ENCODE results near the gene BIRC7. TPM values are rescaled to one million over a fixed set of nuclear protein-coding genes. Genes with fewer than 3 reads are reported as not detected.

BIRC7 gene
- total RNA-seq, 1 experiment from 2014 or later: 0.96 TPM

DNA sequence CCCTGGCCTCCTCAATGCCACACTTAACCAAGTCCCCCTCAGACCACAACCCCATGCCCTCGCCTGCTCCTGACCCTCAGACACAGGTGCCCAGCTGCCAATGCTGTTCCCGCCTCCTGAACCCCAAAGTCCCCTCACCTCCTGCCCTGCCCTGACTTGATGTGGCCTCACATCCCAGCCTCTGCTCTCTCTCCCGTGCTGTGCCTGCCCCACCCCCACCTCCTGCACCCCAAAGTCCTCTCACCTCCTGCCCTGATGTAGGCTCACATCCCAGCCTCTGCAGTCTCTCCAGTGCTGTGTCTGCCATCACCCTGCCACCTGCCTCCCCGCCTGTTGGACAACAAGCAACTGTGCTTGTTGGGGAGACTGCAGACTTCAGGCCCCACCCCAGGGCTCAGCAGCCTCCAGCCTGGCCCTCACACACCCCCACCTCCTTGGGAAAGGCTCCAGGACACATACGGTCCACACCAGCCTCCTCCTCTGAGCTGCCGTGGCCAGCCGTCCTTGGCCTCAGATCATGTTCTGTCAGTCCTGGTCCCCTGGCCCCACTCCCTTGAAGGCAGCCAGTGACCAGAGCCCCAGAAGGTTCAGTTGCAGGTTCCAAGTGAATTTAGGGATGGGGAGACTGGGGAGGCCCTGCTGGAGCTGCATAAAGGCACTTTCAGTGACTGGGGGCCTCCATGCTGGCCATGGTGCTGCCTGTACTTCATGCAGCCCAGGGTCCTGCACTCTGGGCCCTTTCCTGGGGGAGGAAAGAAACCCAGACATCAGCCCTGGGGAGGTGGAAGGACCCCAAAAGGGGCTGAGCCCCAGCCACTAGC is 48.2 kb upstream of the BIRC7 start:
- H3K27me3 ChIP-seq (ENCODE audit: insufficient read depth, low read length): no peaks in the 10 kb centered on the region
- no peak overlapping the region for H3K9ac ChIP-seq (ENCODE audit: low read length)
- no peak overlapping the region for H2AFZ ChIP-seq (ENCODE audit: low read depth, low read length, poor library complexity, severe bottlenecking)
- ChIA-PET POLR2A (no interaction called here), RAD21 (ENCODE audit: low non-redundant PET in 1 of 2, low total read pairs in 2 of 2, uncharacterized antibody in 2 of 2, unreplicated experiment in 2 of 2) (no interaction called here), CTCF (no interaction called here)
- DNase-seq (ENCODE audit: low read depth, low spot score): no peak
- no peaks in the 10 kb centered on the region for H3K79me2 ChIP-seq (ENCODE audit: insufficient read depth, low read length)
- no peaks in the 10 kb centered on the region for H3K9me2 ChIP-seq (ENCODE audit: insufficient read depth)
- no peaks in the 10 kb centered on the region for H3K9me3 ChIP-seq (ENCODE audit: control insufficient read depth in 1 of 2, insufficient read depth in 1 of 2, low read depth in 1 of 2, low read length in 2 of 2)
- H3K4me3 ChIP-seq (replicated peaks in 1 of 2; ENCODE audit: low read depth in 1 of 2, low read length in 2 of 2): no peak overlapping the region
- no peaks in the 10 kb centered on the region for H4K20me1 ChIP-seq (ENCODE audit: insufficient read depth)
- H3K27ac ChIP-seq (ENCODE audit: low read depth, low read length): no peak overlapping the region; the same call in 1 of the 2 replicates
- peaks cover 14 to 27% of the 10 kb centered on the region in 2 experiments for H3K4me1 ChIP-seq (ENCODE audit: control insufficient read depth in 1 of 2, insufficient read depth in 2 of 2, low read length in 2 of 2)
- H3K4me2 ChIP-seq (ENCODE audit: low read length): no peak overlapping the region
- no peaks in the 10 kb centered on the region for H3K36me3 ChIP-seq (ENCODE audit: control insufficient read depth in 1 of 2, insufficient read depth in 2 of 2, low read length in 2 of 2)
- TF ChIP-seq YY1 (IDR thresholded peaks at IDR 0.05; ENCODE audit: extremely low read depth, insufficient replicate concordance, low read depth, low read length) (no peak), SP1 (IDR thresholded peaks at IDR 0.05; ENCODE audit: low read depth) (no peak), MAX (IDR thresholded peaks at IDR 0.05) (no peak), TCF7L2 (IDR thresholded peaks at IDR 0.05; ENCODE audit: borderline replicate concordance, extremely low read depth, insufficient read depth, insufficient read length) (no peak), EZH2 (IDR thresholded peaks at IDR 0.05) (no peak), EGR1 (IDR thresholded peaks at IDR 0.05; ENCODE audit: low read depth) (no peak), CBX3 (IDR thresholded peaks at IDR 0.05; ENCODE audit: low read depth) (no peak), JUND (IDR thresholded peaks at IDR 0.05) (no peak), SRF (IDR thresholded peaks at IDR 0.05; ENCODE audit: low read depth) (no peak), EZH2phosphoT487 (IDR thresholded peaks at IDR 0.05; ENCODE audit: borderline replicate concordance) (no peak)
- TF ChIP-seq, protein P1, sequence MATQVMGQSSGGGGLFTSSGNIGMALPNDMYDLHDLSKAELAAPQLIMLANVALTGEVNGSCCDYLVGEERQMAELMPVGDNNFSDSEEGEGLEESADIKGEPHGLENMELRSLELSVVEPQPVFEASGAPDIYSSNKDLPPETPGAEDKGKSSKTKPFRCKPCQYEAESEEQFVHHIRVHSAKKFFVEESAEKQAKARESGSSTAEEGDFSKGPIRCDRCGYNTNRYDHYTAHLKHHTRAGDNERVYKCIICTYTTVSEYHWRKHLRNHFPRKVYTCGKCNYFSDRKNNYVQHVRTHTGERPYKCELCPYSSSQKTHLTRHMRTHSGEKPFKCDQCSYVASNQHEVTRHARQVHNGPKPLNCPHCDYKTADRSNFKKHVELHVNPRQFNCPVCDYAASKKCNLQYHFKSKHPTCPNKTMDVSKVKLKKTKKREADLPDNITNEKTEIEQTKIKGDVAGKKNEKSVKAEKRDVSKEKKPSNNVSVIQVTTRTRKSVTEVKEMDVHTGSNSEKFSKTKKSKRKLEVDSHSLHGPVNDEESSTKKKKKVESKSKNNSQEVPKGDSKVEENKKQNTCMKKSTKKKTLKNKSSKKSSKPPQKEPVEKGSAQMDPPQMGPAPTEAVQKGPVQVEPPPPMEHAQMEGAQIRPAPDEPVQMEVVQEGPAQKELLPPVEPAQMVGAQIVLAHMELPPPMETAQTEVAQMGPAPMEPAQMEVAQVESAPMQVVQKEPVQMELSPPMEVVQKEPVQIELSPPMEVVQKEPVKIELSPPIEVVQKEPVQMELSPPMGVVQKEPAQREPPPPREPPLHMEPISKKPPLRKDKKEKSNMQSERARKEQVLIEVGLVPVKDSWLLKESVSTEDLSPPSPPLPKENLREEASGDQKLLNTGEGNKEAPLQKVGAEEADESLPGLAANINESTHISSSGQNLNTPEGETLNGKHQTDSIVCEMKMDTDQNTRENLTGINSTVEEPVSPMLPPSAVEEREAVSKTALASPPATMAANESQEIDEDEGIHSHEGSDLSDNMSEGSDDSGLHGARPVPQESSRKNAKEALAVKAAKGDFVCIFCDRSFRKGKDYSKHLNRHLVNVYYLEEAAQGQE (IDR thresholded peaks at IDR 0.05; ENCODE audit: low read depth): no peak
- intact Hi-C loops (cut with micrococcal nuclease): no loop called here
- no TSS peak for BruUV-seq (replicated peaks)
- ATAC-seq: no peak
